Liver (tissue), 9 donors: ENCODE results near the gene SLC9B2. TPM values are rescaled to one million over a fixed set of nuclear protein-coding genes. Genes with fewer than 3 reads are reported as not detected.

ENCODE experiments used
- DNase-seq: peaks from one replicate; pipeline ENCODE4 v3.0.0-alpha.2; 2017; ENCODE audit warnings: low spot score
- H3K27ac ChIP-seq, 2 donors: one replicate each; pipeline ENCODE4 v1.7.0; 2013; ENCODE audit warnings: inconsistent platforms in 2 of 2, low read length in 2 of 2, control low read depth in 1 of 2, low read depth in 1 of 2, mild to moderate bottlenecking in 1 of 2
- H3K27me3 ChIP-seq, 4 donors: one replicate each; pipeline versions ENCODE4 v1.6.1 to v1.7.0; 2013; ENCODE audit warnings: low read length in 3 of 4, inconsistent platforms in 1 of 4, mild to moderate bottlenecking in 1 of 4, moderate library complexity in 1 of 4; ENCODE audit not compliant: control insufficient read depth in 4 of 4, insufficient read depth in 4 of 4
- H3K36me3 ChIP-seq, 4 donors: one replicate each; pipeline versions ENCODE4 v1.6.1 to v1.7.0; 2013; ENCODE audit warnings: low read length in 3 of 4, mild to moderate bottlenecking in 3 of 4, low read depth in 1 of 4, moderate library complexity in 1 of 4; ENCODE audit not compliant: control insufficient read depth in 4 of 4, insufficient read depth in 3 of 4
- H3K4me1 ChIP-seq, 4 donors: one replicate each; pipeline versions ENCODE4 v1.6.1 to v1.7.0; 2013; ENCODE audit warnings: low read length in 3 of 4, mild to moderate bottlenecking in 3 of 4, moderate library complexity in 1 of 4; ENCODE audit not compliant: control insufficient read depth in 4 of 4, insufficient read depth in 4 of 4
- H3K4me3 ChIP-seq, 3 donors: one replicate each; pipeline versions ENCODE4 v1.6.1 to v1.7.0; 2013; ENCODE audit warnings: low read length in 3 of 3, control low read depth in 1 of 3, low read depth in 1 of 3, mild to moderate bottlenecking in 1 of 3
- H3K9ac ChIP-seq, 2 donors: one replicate each; pipeline ENCODE4 v1.7.0; 2013; ENCODE audit warnings: low read length in 2 of 2, mild to moderate bottlenecking in 2 of 2, moderate library complexity in 2 of 2, control low read depth in 1 of 2, low read depth in 1 of 2
- H3K9me3 ChIP-seq, 4 donors: one replicate each; pipeline versions ENCODE4 v1.6.1 to v1.7.0; 2013; ENCODE audit warnings: low read length in 3 of 4; ENCODE audit not compliant: control insufficient read depth in 4 of 4
- ATF3 ChIP-seq: IDR thresholded peaks from 2 replicates; pipeline ENCODE4 v1.6.1; 2016; ENCODE audit warnings: antibody characterized with exemption
- CTCF ChIP-seq: fragments of 150-350 bp; IDR thresholded peaks from 2 replicates; pipeline ENCODE4 v1.5.1; 2017; ENCODE audit warnings: improper control_type of control experiment, low read depth, low read length; ENCODE audit not compliant: missing input control
- FOXA2 ChIP-seq: IDR thresholded peaks from 2 replicates; pipeline ENCODE4 v1.6.1; 2016; ENCODE audit warnings: antibody characterized with exemption
- GABPA ChIP-seq, 2 donors: IDR thresholded peaks in 1 of 2; conservative IDR thresholded peaks in 1 of 2; 2 replicates each; pipeline ENCODE4 v1.6.1; 2016; ENCODE audit warnings: antibody characterized with exemption in 2 of 2, mild to moderate bottlenecking in 1 of 2, moderate library complexity in 1 of 2
- HNF4A ChIP-seq, 2 donors: conservative IDR thresholded peaks; 2 replicates each; pipeline ENCODE4 v1.6.1; 2016; ENCODE audit warnings: antibody characterized with exemption in 2 of 2, mild to moderate bottlenecking in 2 of 2
- JUND ChIP-seq, 2 donors: IDR thresholded peaks; 2 replicates each; pipeline ENCODE4 v1.6.1; 2016; ENCODE audit warnings: antibody characterized with exemption in 2 of 2
- MAX ChIP-seq: IDR thresholded peaks from 2 replicates; pipeline ENCODE4 v1.6.1; 2016; ENCODE audit warnings: antibody characterized with exemption
- RAD21 ChIP-seq, 2 donors: IDR thresholded peaks; 2 replicates each; pipeline ENCODE4 v1.6.1; 2016; ENCODE audit warnings: antibody characterized with exemption in 2 of 2, mild to moderate bottlenecking in 2 of 2
- REST ChIP-seq: IDR thresholded peaks from 2 replicates; pipeline ENCODE4 v1.6.1; 2016; ENCODE audit warnings: antibody characterized with exemption, mild to moderate bottlenecking
- SP1 ChIP-seq: IDR thresholded peaks from 2 replicates; pipeline ENCODE4 v1.6.1; 2018; ENCODE audit warnings: antibody characterized with exemption, mild to moderate bottlenecking
- TAF1 ChIP-seq: conservative IDR thresholded peaks from 2 replicates; pipeline ENCODE4 v1.6.1; 2016; ENCODE audit warnings: antibody characterized with exemption, mild to moderate bottlenecking
- ZBTB33 ChIP-seq: IDR thresholded peaks from 2 replicates; pipeline ENCODE4 v1.6.1; 2016; ENCODE audit warnings: antibody characterized with exemption
- WGBS: extraction: QIAGEN DNeasy Blood & Tissue Kit; methylation state at CpG from one replicate; pipeline ENCODE4 v1.1.7; 2013; 5-methylcytosine and 5-hydroxymethylcytosine counted together
- polyA plus RNA-seq, 2 donors: library from polyadenylated mRNA; stranded (reverse) in 1 of 2; unstranded in 1 of 2; fragments of 200-250 nt in 1 of 2; fragments of >200 nt in 1 of 2; fragmentation: Nextera tagmentation in 1 of 2; extraction: Ambion mirVana in 1 of 2; gene quantifications; one replicate each; pipeline versions ENCODE4 v1.2.1 to v1.2.3, GENCODE V29; 2013 to 2015
- total RNA-seq, 2 donors: library from RNA; depleted of rRNA; stranded (reverse); fragments of >200 nt; gene quantifications; one replicate each; pipeline ENCODE4 v1.2.3, GENCODE V29; 2014
- donor health status: healthy.
- donor health status: healthy.
- donor health status: healthy.
- donor health status: healthy.
- donor health status: healthy.

SLC9B2 gene
- total and polyA plus RNA-seq, 4 donors, result 23.7 to 47.0 (median 34.5) TPM

GRCh38 chr4:103029300-103029699 lies 47.3 kb downstream of the SLC9B2 start:
- H3K9ac ChIP-seq, result no peak overlapping the region
- H3K4me3 ChIP-seq, result no peak overlapping the region
- H3K27ac ChIP-seq, result no peak overlapping the region
- H3K36me3 ChIP-seq, result peaks cover 0 to 9% (median 3%) of the 10 kb centered on the region in 4 donors
- no peak for DNase-seq
- H3K9me3 ChIP-seq, result no peaks in the 10 kb centered on the region
- TF ChIP-seq GABPA (IDR thresholded peaks at IDR 0.05 in 1 of 2, conservative IDR thresholded peaks at IDR 0.05 in 1 of 2), result no peak
- TF ChIP-seq FOXA2, result no peak
- TF ChIP-seq SP1, result no peak
- no peak for TF ChIP-seq TAF1
- no peak for TF ChIP-seq HNF4A (conservative IDR thresholded peaks at IDR 0.05)
- TF ChIP-seq ZBTB33, result no peak
- TF ChIP-seq MAX, result no peak
- no peak for TF ChIP-seq ATF3
- no peak for TF ChIP-seq CTCF
- no peak for TF ChIP-seq JUND (IDR thresholded peaks at IDR 0.05)
- WGBS, result 97% methylated on average over 1 of the region's 1 CpG
- H3K27me3 ChIP-seq, result no peaks in the 10 kb centered on the region
- peaks cover 0 to 4% (median under 1%) of the 10 kb centered on the region in 4 donors for H3K4me1 ChIP-seq

GRCh38 chr4:103026868-103027267 lies 49.7 kb downstream of the SLC9B2 start:
- TF ChIP-seq SP1 (no peak), ATF3 (no peak), REST (no peak), ZBTB33 (no peak), GABPA (IDR thresholded peaks at IDR 0.05 in 1 of 2, conservative IDR thresholded peaks at IDR 0.05 in 1 of 2) (no peak), HNF4A (conservative IDR thresholded peaks at IDR 0.05) (no peak), RAD21 (IDR thresholded peaks at IDR 0.05) (no peak), FOXA2 (no peak)
- no peaks in the 10 kb centered on the region for H3K9me3 ChIP-seq
- 99% methylated on average over 1 of the region's 1 CpG for WGBS

More at GRCh38 chr4:103026868-103027267, 49.7 kb downstream of the SLC9B2 start:
- no peak overlapping the region for H3K9ac ChIP-seq
- H3K27me3 ChIP-seq, result no peaks in the 10 kb centered on the region
- no peak overlapping the region for H3K4me3 ChIP-seq
- H3K27ac ChIP-seq, result no peak overlapping the region
- H3K36me3 ChIP-seq, result peaks cover 0 to 9% (median 3%) of the 10 kb centered on the region in 4 donors
- DNase-seq, result no peak
- H3K4me1 ChIP-seq, result no peaks in the 10 kb centered on the region
